GM12864 (cell line): Measurements from ENCODE around the gene NELL1.

Experiments used
- DNase-seq: peaks from one replicate; pipeline ENCODE4 v3.0.0-alpha.2; 2011; ENCODE audit warnings: low read depth
- H3K4me3 ChIP-seq: 2 replicates; pipeline ENCODE4 v1.5.1; 2011; ENCODE audit warnings: mild to moderate bottlenecking, low read depth, low read length, control low read depth
- CTCF ChIP-seq: IDR thresholded peaks from 2 replicates; pipeline ENCODE4 v1.5.1; 2011; ENCODE audit warnings: low read depth, mild to moderate bottlenecking, moderate library complexity, low read length, control low read depth, inconsistent platforms; ENCODE audit errors: missing control alignments

The NELL1 gene

GRCh38 chr11:21369947-21370346 is 700.6 kb downstream of the NELL1 start:
- no peak for DNase-seq
- H3K4me3 ChIP-seq: no peak overlapping the region
- TF ChIP-seq CTCF: no peak

- H3K4me3 ChIP-seq: no peak overlapping the region
- TF ChIP-seq CTCF: no peak
- DNase-seq: no peak
These were observed 701.7 kb downstream of the NELL1 start for GRCh38 chr11:21371044-21371443.

- DNase-seq: no peak
- no peak for TF ChIP-seq CTCF
- H3K4me3 ChIP-seq: no peak overlapping the region
These were observed 703.3 kb downstream of the NELL1 start for GRCh38 chr11:21372672-21373071.

- no peak for TF ChIP-seq CTCF
- no peak for DNase-seq
- H3K4me3 ChIP-seq: no peak overlapping the region
These were observed 705.0 kb downstream of the NELL1 start for GRCh38 chr11:21374376-21374775.

- TF ChIP-seq CTCF: no peak
- H3K4me3 ChIP-seq: no peak overlapping the region
- DNase-seq: no peak
These were observed 716.5 kb downstream of the NELL1 start for GRCh38 chr11:21385669-21386440.

GRCh38 chr11:21390430-21390829 is 721.0 kb downstream of the NELL1 start:
- DNase-seq: no peak
- no peak for TF ChIP-seq CTCF
- no peak overlapping the region for H3K4me3 ChIP-seq
